Ovary (tissue), 3 donors: ENCODE results near the gene PGPEP1.

Source experiments
- EP300 ChIP-seq: sonication (generic); formaldehyde crosslinking; IDR thresholded peaks from one replicate; pipeline ENCODE4 v1.6.1; 2017; ENCODE audit warnings: antibody characterized with exemption
- TF ChIP-seq, protein P1 (sequence below), 3 donors: fragments of 450-650 bp in 2 of 3; fragments of 200-600 bp in 1 of 3; IDR thresholded peaks; one replicate each; pipeline versions ENCODE4 v1.5.1 to v1.8.0; 2016 to 2022; ENCODE audit warnings: antibody characterized with exemption in 3 of 3, mild to moderate bottlenecking in 1 of 3
- donor health status: DM: no; HTN: no; CAD: no.

DNA sequence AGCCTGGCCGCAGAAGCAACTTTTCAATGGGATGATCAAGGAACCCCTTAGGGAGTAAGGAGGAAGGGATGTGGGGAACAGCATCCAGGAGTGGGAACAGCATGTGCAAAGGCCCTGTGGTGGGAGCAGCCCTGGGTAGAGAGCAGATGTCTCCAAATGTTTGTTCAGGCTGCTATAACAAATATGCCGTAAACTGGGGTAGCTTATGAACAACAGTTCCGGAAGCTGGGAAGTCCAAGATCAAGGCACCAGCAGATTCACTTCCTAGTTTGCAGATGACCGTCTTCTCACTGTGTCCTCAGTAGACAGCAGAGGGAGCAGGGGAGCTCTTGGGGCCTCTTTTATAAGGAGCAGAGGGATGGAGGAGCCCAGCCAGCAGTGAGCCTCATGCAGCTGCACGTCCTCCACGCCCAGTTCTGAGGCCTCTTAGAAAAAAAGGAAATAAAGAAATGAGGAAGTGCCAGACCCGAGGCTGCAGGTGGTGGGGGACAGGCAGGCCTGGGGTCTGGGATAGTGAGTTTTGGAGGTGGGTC is 61.2 kb downstream of the PGPEP1 start:
- TF ChIP-seq EP300: no peak
- TF ChIP-seq, protein P1, sequence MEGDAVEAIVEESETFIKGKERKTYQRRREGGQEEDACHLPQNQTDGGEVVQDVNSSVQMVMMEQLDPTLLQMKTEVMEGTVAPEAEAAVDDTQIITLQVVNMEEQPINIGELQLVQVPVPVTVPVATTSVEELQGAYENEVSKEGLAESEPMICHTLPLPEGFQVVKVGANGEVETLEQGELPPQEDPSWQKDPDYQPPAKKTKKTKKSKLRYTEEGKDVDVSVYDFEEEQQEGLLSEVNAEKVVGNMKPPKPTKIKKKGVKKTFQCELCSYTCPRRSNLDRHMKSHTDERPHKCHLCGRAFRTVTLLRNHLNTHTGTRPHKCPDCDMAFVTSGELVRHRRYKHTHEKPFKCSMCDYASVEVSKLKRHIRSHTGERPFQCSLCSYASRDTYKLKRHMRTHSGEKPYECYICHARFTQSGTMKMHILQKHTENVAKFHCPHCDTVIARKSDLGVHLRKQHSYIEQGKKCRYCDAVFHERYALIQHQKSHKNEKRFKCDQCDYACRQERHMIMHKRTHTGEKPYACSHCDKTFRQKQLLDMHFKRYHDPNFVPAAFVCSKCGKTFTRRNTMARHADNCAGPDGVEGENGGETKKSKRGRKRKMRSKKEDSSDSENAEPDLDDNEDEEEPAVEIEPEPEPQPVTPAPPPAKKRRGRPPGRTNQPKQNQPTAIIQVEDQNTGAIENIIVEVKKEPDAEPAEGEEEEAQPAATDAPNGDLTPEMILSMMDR (IDR thresholded peaks at IDR 0.05): no peak
